ENCODE results near the gene RYR1. TPM values are rescaled to one million over a fixed set of nuclear protein-coding genes. Genes with fewer than 3 reads are reported as not detected.
"Not testable (repeated sequence)": the region's sequence is repeated elsewhere in the genome, so short reads cannot be mapped to it uniquely, and the experiment has no call there.

RYR1 gene
- total RNA-seq, 2 experiments from 2014 or later, result 2.6 to 3.9 TPM

DNA sequence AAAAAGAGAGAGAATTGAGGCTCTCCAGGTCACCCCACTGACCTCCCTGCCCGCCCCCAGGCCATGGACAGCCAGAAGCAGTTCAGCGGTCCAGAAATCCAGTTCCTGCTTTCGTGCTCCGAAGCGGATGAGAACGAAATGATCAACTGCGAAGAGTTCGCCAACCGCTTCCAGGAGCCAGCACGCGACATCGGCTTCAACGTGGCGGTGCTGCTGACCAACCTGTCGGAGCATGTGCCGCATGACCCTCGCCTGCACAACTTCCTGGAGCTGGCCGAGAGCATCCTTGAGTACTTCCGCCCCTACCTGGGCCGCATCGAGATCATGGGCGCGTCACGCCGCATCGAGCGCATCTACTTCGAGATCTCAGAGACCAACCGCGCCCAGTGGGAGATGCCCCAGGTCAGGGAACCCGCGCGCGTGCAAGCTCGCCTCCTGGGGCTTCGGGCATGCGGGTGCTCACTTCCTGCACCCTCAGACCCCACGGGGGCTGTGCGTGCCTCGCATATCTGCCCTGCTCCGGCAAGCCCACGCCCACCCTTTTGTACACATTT is 127.6 kb downstream of the RYR1 start:
- Mint-ChIP-seq H3K4me1 (peaks cover 71% of the 10 kb centered on the region), H3K9me3 (no peaks in the 10 kb centered on the region), H3K27ac (peak overlapping the region; percentile 81), H3K36me3 (ENCODE audit: low read depth) (peaks cover 6% of the 10 kb centered on the region), H3K4me3 (no peak overlapping the region), H3K27me3 (peaks cover 22% of the 10 kb centered on the region)
- ChIA-PET CTCF (interaction anchor here (0.7 to 1.5 kb wide), 2 partner anchors 18 to 73 kb away, joined by 3 to 4 read pairs; no protein-coding TSS in a partner anchor), POLR2A (interaction anchor here (0.8 kb wide), 1 partner anchor 58 kb away, joined by 4 read pairs; the partner anchor contains the start of gene EIF3K)
- DNase-seq, result no peak

DNA sequence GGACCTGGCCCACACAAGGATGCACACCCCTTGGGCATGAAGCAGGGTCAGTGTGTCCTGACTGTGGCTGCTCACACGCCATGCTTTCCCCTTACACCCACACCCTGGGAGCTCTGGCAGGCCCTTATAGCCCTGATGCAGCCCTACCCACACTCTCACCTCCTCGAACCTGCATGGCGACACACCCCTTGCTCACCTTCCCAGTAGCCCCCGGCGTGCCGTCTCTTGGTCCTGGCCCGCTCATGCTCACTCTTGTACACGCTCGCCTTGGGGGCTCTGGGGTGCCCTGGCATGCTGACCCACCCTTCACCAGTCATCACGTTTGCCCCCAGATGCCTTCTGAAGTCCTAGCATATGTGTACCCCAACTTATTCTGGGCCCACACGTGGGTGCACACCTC is 128.2 kb downstream of the RYR1 start:
- POLR2A ChIA-PET, result no interaction called here

GRCh38 chr19:38562096-38562495 is 128.6 kb downstream of the RYR1 start:
- Mint-ChIP-seq H3K4me3 (no peak overlapping the region), H3K9me3 (no peaks in the 10 kb centered on the region), H3K36me3 (ENCODE audit: low read depth) (peaks cover 6% of the 10 kb centered on the region), H3K27me3 (peaks cover 23% of the 10 kb centered on the region), H3K4me1 (peaks cover 64% of the 10 kb centered on the region), H3K27ac (peak overlapping the region; percentile 81)
- CTCF ChIA-PET, result no interaction called here
- POLR2A ChIA-PET, result no interaction called here
- DNase-seq, result no peak

More for the DNA sequence above, 128.2 kb downstream of the RYR1 start:
- CTCF ChIA-PET, result interaction anchor here (1.5 kb wide), 1 partner anchor 18 kb away, joined by 4 read pairs; no protein-coding TSS in a partner anchor
- DNase-seq, result no peak
- peaks cover 6% of the 10 kb centered on the region for H3K36me3 Mint-ChIP-seq (ENCODE audit: low read depth)
- H3K4me1 Mint-ChIP-seq, result peaks cover 68% of the 10 kb centered on the region
- peaks cover 22% of the 10 kb centered on the region for H3K27me3 Mint-ChIP-seq
- peak overlapping the region; percentile 81 for H3K27ac Mint-ChIP-seq
- no peak overlapping the region for H3K4me3 Mint-ChIP-seq
- no peaks in the 10 kb centered on the region for H3K9me3 Mint-ChIP-seq

GRCh38 chr19:38563475-38563874 is 130.0 kb downstream of the RYR1 start:
- DNase-seq, result no peak
- Mint-ChIP-seq H3K27ac (no peak overlapping the region), H3K27me3 (peaks cover 32% of the 10 kb centered on the region), H3K9me3 (no peaks in the 10 kb centered on the region), H3K36me3 (ENCODE audit: low read depth) (peaks cover 6% of the 10 kb centered on the region), H3K4me1 (peaks cover 52% of the 10 kb centered on the region), H3K4me3 (no peak overlapping the region)
- ChIA-PET POLR2A (interaction anchor here (2.0 kb wide), 1 partner anchor 55 kb away, joined by 9 read pairs; the partner anchor contains the start of genes EIF3K and MAP4K1), CTCF (no interaction called here)

DNA sequence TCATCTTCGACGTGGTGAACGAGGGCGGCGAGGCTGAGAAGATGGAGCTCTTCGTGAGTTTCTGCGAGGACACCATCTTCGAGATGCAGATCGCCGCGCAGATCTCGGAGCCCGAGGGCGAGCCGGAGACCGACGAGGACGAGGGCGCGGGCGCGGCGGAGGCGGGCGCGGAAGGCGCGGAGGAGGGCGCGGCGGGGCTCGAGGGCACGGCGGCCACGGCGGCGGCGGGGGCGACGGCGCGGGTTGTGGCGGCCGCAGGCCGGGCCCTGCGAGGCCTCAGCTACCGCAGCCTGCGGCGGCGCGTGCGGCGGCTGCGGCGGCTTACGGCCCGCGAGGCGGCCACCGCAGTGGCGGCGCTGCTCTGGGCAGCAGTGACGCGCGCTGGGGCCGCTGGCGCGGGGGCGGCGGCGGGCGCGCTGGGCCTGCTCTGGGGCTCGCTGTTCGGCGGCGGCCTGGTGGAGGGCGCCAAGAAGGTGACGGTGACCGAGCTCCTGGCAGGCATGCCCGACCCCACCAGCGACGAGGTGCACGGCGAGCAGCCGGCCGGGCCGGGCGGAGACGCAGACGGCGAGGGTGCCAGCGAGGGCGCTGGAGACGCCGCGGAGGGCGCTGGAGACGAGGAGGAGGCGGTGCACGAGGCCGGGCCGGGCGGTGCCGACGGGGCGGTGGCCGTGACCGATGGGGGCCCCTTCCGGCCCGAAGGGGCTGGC is 131.6 kb downstream of the RYR1 start:
- H3K36me3 Mint-ChIP-seq (ENCODE audit: low read depth), result peaks cover 6% of the 10 kb centered on the region
- DNase-seq, result peak; percentile 40
- H3K9me3 Mint-ChIP-seq, result no peaks in the 10 kb centered on the region
- H3K27ac Mint-ChIP-seq, result no peak overlapping the region
- peaks cover 32% of the 10 kb centered on the region for H3K27me3 Mint-ChIP-seq
- H3K4me3 Mint-ChIP-seq, result peak overlapping the region; percentile 52
- ChIA-PET CTCF (interaction anchor here (0.6 to 1.0 kb wide), 2 partner anchors 14 to 48 kb away, joined by 3 read pairs; no protein-coding TSS in a partner anchor), POLR2A (interaction anchor here (1.1 to 2.0 kb wide), 2 partner anchors 14 to 53 kb away, joined by 4 to 9 read pairs; partner anchors contain the start of genes EIF3K and MAP4K1)
- peaks cover 38% of the 10 kb centered on the region for H3K4me1 Mint-ChIP-seq

GRCh38 chr19:38565691-38566105 is 132.2 kb downstream of the RYR1 start:
- DNase-seq, result no peak
- no peak overlapping the region for H3K27ac Mint-ChIP-seq
- ChIA-PET POLR2A (no interaction called here), CTCF (interaction anchor here (1.0 kb wide), 1 partner anchor 13 kb away, joined by 3 read pairs; no protein-coding TSS in a partner anchor)
- peak overlapping the region; percentile 47 for H3K4me3 Mint-ChIP-seq
- peaks cover 32% of the 10 kb centered on the region for H3K27me3 Mint-ChIP-seq
- peaks cover 34% of the 10 kb centered on the region for H3K4me1 Mint-ChIP-seq
- H3K9me3 Mint-ChIP-seq, result no peaks in the 10 kb centered on the region
- peaks cover 6% of the 10 kb centered on the region for H3K36me3 Mint-ChIP-seq (ENCODE audit: low read depth)

DNA sequence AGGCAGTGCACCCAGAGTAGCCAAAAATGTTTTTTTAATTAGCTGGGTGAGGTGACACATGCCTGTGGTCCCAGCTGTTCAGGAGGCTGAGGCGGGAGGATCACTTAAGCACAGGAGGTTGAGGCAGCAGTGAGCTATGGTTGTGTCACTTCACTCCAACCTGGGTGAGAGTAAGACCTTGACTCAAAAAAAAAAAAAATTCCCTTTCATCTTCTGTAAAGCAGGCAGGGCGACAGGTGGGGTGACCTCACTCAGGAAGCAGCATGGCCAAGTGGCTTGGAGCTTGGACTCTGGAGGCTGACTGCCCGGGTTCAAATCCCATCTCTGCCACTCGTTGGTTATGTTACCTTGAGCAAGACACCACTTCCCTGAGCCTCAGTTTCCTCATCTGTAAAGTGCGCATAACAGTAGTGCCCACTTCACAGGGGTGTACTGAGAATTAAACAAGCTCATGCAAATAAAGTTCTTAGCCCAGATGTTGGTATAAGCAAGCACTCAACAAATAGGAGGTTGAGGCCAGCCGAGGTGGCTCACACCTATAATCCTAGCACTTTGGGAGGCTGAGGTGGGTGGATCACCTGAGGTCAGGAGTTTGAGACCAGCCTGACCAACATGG is 136.0 kb downstream of the RYR1 start:
- H3K27me3 Mint-ChIP-seq, result peaks cover 20% of the 10 kb centered on the region
- H3K36me3 Mint-ChIP-seq (ENCODE audit: low read depth), result no peaks in the 10 kb centered on the region
- no peak for DNase-seq
- POLR2A ChIA-PET, result no interaction called here
- peaks cover 9% of the 10 kb centered on the region for H3K4me1 Mint-ChIP-seq
- no peak overlapping the region for H3K4me3 Mint-ChIP-seq
- H3K9me3 Mint-ChIP-seq, result no peaks in the 10 kb centered on the region
- H3K27ac Mint-ChIP-seq, result no peak overlapping the region
- CTCF ChIA-PET, result interaction anchor here (0.7 to 1.6 kb wide), 3 partner anchors 10 to 25 kb away, joined by 3 to 5 read pairs (median 4); no protein-coding TSS in a partner anchor

DNA sequence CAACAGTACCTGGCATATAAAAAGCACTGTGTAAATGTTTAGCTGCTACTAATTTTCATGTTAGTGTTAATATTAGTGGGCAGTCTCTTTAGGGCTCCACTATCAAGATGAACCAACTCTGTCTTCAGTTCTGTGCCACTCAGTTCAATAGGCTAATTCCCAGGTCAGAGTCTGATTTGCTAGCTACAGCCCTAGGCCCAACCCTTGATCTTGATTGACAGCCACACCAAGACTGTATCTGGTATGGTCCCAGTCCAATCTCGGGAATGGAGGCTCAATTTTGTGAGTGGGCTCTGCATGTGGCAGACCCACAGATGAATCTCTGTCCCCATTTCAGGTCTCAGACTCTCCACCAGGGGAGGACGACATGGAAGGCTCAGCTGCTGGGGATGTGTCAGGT is 138.2 kb downstream of the RYR1 start:
- no peaks in the 10 kb centered on the region for H3K36me3 Mint-ChIP-seq (ENCODE audit: low read depth)
- no peak overlapping the region for H3K27ac Mint-ChIP-seq

DNA sequence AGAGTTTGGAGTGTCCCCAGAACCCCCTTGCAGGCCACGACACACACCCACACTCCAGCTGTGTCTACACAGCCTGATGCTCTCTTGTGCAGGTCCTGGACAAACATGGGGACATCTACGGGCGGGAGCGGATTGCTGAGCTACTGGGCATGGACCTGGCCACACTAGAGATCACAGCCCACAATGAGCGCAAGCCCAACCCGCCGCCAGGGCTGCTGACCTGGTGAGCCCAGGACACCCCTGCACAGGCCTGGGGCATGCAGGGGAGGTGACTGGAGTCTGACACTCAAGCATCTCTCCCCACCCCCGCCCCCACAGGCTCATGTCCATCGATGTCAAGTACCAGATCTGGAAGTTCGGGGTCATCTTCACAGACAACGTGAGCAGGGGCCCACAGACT is 144.3 kb downstream of the RYR1 start:
- no peak for DNase-seq
- no peaks in the 10 kb centered on the region for H3K36me3 Mint-ChIP-seq (ENCODE audit: low read depth)
- ChIA-PET CTCF (no interaction called here), POLR2A (interaction anchor here (1.1 kb wide), 1 partner anchor 40 kb away, joined by 6 read pairs; the partner anchor contains the start of gene MAP4K1)
- H3K9me3 Mint-ChIP-seq, result no peaks in the 10 kb centered on the region
- H3K27me3 Mint-ChIP-seq, result no peaks in the 10 kb centered on the region
- H3K27ac Mint-ChIP-seq, result no peak overlapping the region
- no peak overlapping the region for H3K4me3 Mint-ChIP-seq
- H3K4me1 Mint-ChIP-seq, result peaks cover 19% of the 10 kb centered on the region

More for the DNA sequence above, 138.2 kb downstream of the RYR1 start:
- no peak overlapping the region for H3K4me3 Mint-ChIP-seq
- no peak for DNase-seq
- ChIA-PET POLR2A (no interaction called here), CTCF (no interaction called here)
- no peaks in the 10 kb centered on the region for H3K9me3 Mint-ChIP-seq
- no peaks in the 10 kb centered on the region for H3K4me1 Mint-ChIP-seq
- peaks cover 10% of the 10 kb centered on the region for H3K27me3 Mint-ChIP-seq

DNA sequence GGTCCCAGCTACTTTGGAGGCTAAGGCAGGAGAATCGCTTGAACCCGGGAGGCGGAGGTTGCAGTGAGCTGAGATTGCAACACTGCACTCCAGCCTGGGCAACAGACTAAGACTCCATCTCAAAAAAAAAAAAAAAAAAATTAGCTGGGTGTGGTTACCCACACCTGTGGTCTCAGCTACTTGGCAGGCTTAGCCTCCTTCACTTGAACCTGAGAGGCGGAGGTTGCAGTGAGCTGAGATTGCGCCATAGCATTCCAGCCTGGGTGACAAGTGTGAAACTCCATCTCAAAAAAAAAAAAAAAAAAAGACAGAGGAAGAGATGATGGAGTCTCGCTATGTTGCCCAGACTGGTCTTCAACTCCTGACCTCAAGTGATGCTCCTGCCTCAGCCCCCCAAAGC is 145.8 kb downstream of the RYR1 start:
- H3K36me3 Mint-ChIP-seq (ENCODE audit: low read depth); H3K27ac Mint-ChIP-seq; H3K9me3 Mint-ChIP-seq; H3K27me3 Mint-ChIP-seq; H3K4me3 Mint-ChIP-seq: not testable (repeated sequence)
- DNase-seq, result peak; percentile 32
- peaks cover 25% of the 10 kb centered on the region for H3K4me1 Mint-ChIP-seq
- CTCF ChIA-PET, result interaction anchor here (0.7 to 1.7 kb wide), 15 partner anchors 10 to 483 kb away, joined by 3 to 6 read pairs (median 4); partner anchors contain the start of genes FAM98C, MRPS12 and SARS2
- POLR2A ChIA-PET, result interaction anchor here (0.6 to 1.5 kb wide), 8 partner anchors 8 to 296 kb away, joined by 3 to 4 read pairs (median 3); no protein-coding TSS in a partner anchor

DNA sequence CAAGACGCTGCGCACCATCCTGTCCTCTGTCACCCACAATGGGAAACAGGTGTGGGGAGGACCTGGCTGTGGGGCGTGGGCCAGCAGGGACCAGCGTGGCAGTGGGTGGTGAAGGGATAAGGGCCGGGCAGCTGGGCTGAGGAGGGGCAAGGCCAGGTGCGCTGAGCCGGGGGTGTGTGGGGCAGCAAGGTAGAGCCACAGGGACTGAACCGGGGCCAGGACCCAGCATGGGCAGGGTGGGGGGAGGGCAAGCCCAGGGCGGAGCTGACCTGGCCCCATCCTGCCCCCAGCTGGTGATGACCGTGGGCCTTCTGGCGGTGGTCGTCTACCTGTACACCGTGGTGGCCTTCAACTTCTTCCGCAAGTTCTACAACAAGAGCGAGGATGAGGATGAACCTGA is 146.6 kb downstream of the RYR1 start:
- H3K9me3 Mint-ChIP-seq, result no peaks in the 10 kb centered on the region
- no peaks in the 10 kb centered on the region for H3K36me3 Mint-ChIP-seq (ENCODE audit: low read depth)
- peaks cover 31% of the 10 kb centered on the region for H3K4me1 Mint-ChIP-seq
- CTCF ChIA-PET, result interaction anchor here (1.4 to 1.5 kb wide), 4 partner anchors 11 to 177 kb away, joined by 3 to 5 read pairs (median 4); partner anchors contain the start of gene FAM98C
- no peak overlapping the region for H3K4me3 Mint-ChIP-seq
- POLR2A ChIA-PET, result interaction anchor here (1.0 kb wide), 1 partner anchor 13 kb away, joined by 3 read pairs; no protein-coding TSS in a partner anchor
- H3K27me3 Mint-ChIP-seq, result no peaks in the 10 kb centered on the region
- DNase-seq, result no peak
- no peak overlapping the region for H3K27ac Mint-ChIP-seq

DNA sequence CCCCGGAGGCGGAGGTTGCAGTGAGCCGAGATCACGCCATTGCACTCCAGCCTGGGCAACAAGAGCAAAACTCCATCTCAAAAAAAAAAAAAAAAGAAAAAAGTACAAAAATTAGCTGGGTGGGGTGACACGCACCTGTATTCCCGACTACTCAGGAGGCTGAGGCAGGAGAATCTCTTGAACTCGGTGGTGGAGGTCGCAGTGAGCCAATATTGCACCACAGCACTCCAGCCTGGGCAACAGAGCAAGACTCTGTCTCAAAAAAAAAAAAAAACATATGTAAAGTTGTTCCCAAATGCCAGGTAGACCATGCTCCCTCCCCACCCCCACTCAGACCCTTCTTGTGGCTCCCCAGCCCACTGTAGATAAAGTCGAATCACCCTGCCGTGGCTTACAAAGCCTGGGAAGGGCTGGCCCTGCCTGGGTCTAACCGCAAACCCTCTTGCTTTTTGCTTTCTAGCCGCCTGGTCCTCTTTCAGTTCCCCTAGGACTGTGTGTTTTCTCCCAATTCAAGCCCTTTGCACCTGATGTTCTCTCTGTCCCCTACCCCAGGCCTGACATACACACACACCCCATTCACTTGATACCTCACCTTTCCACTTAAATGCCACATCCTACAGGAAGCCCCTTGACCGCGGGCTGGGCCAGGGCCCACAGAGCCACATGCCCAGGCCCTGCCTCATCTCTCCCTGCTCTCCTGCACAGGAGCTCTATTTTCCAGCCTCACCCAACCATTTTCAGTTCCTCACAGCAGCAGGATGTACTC is 149.9 kb downstream of the RYR1 start:
- H3K36me3 Mint-ChIP-seq (ENCODE audit: low read depth), result peaks cover 14% of the 10 kb centered on the region
- peak overlapping the region; percentile 39 for H3K27ac Mint-ChIP-seq
- ChIA-PET CTCF (interaction anchor here (0.7 to 1.5 kb wide), 3 partner anchors 26 to 329 kb away, joined by 4 read pairs; no protein-coding TSS in a partner anchor), POLR2A (interaction anchor here (0.7 to 1.0 kb wide), 3 partner anchors 26 to 51 kb away, joined by 3 to 5 read pairs (median 3); partner anchors contain the start of gene EIF3K)
- no peaks in the 10 kb centered on the region for H3K27me3 Mint-ChIP-seq
- H3K4me1 Mint-ChIP-seq, result peaks cover 29% of the 10 kb centered on the region
- peak; percentile 38 for DNase-seq
- no peak overlapping the region for H3K4me3 Mint-ChIP-seq
- no peaks in the 10 kb centered on the region for H3K9me3 Mint-ChIP-seq

All from activated CD4-positive, alpha-beta memory T cell treated with anti-CD3 and anti-CD28 coated beads, Interleukin-2, amount 10 ng/mL, durations not matched to agents 7 days and 5 days (primary cell).